Endothelial cell of hepatic sinusoid (primary cell): Measurements from ENCODE around the gene NFIA.

Experiments
- in situ Hi-C: cut with HindIII; loops from 2 replicates; pipeline ENCODE4 v1.10.0; 2017; ENCODE audit warnings: low sequenced_read_pairs

NFIA gene

DNA sequence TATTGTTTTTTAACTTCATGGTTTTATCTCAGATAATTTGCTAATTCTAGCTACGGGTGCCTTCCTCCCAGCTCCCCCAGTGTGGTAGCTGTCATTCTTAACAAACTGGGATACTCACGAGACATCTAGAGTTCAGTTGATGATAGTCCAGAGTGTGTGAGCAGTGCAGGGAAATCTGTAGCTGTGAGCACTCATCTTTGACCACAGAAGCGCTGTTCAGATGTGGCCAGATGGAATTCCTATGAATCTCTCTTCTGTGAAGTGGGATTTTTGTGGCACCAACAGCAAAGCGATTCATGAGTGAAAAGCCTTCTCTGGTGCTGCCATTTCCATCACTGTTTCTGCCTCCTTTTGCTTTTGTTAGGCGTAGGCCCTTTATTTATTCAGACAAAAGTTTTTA, 125.1 kb downstream of the NFIA start:
- in situ Hi-C loops, result no loop called here

DNA sequence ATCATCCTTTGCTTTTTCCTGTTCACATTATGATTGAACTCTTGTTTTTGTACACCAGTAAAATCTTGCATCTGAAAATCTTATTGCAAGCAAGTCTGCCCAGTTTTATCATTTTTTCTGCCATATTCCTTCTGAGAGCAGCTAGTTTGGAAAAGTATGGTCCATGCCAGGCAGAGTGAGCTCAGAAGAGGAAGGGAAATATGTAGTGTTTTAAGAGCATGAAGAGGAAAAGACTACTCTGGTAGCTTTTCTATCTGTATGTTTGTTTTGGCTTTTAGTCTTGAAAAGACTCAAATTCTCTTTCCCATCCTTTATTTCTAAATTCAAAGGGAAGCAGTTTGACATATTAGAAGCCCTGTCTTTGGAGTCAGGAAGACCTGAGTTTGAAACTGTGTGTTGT, 125.8 kb downstream of the NFIA start:
- in situ Hi-C loops, result no loop called here

DNA sequence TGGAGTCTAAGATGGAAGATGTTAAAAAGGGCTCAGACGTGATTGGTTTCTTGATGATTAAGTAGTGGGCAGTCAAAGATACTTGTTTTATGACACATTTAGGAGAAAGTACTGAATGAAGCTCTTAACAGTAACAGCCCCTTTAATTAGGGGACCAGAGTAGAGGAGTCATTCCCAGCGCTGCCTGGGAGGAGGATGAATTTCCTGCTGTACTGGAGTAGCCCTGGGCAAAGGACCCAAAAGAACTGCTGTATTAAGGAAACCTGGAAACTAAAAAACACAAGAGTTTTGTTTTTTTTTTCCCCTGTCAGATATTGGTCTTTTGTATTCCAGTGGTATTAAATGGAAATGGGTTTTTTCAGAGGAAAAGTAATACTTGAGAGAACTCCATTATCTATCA, 126.5 kb downstream of the NFIA start:
- in situ Hi-C loops, result no loop called here

DNA sequence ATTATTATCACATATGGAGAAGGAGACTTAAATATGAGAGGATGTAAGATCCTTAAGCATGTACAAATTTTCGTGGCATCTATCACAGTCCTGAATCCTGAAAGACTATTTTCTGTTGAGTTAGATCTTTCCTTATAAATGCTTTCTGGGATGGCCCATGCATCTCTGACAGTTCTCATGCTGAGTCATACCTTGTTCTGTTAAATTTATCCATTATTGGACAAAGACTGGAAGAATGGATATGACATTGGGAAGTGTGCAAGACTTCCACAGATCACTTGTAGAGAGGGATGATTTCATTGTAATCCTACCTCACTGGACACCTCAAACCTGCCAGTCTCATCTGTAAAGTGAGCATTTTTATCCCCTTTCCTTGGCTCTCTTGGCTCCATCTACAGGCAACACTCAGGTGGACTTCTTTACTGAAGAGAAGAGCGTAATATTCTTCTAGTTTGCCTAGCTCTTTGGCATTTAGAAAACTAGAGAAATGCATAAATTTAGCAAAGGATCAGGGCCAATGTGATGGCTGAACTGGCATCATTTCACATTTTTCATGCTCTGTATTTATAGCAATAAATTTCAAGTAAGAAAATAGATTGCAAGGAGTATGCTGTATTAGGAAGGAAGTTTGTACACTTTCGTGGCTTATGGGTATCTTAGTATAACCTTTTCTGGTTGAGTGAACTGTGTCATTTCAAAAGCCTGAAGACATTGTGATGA, 128.2 kb downstream of the NFIA start:
- in situ Hi-C loops, result no loop called here

DNA sequence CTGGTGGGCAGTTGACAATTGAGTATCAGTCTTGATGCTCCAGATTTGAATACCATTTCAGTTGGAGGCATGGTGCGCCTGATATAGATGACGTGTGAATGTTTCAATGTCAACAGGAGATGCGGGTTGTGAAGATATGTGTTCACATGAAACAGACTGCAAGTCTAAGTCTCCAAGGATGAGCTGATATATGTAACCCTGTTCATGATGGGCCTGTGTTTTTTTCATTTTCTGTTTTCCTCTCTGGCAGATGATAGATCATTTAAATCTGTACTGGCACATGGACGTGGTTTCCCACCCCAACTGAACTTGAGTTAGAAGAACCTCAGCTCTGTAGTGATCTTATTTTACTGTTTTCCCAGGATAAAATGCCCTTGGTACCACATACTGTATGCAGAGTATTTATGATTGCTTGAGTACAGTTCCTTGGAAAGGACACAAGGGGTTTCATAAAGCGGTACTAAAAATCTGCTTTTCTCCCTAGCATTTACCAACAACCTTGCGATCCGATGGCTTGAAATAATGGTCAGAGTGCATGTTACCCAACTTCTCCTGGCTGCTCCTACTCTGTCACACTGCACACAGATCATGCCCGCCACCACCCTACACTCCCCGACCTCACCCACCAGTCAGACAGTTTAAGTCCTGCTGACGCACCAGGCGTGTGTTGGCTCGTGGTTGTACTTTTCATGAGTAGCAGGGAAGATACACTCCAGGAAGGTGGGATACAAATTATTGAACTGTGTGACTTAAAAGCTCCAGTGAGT, 131.1 kb downstream of the NFIA start:
- in situ Hi-C loops, result no loop called here

DNA sequence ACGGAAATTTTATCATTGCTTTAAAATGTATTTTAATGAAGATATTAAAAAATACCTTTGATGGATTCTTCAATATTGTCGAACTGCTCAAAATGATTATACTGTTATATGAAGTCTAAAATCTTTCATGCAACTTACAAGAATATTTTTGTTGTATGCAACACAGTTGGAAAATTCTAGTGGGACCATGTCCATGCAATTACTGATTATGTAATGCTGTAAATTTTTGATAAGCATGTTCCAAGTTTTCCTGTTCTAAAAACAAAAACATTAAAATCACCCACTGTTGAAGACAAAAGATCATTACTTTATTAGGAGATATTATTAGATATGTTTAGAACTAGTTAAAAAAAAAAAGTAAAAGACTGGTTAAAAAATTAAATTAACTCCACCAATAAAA, 132.8 kb downstream of the NFIA start:
- in situ Hi-C loops, result no loop called here

DNA sequence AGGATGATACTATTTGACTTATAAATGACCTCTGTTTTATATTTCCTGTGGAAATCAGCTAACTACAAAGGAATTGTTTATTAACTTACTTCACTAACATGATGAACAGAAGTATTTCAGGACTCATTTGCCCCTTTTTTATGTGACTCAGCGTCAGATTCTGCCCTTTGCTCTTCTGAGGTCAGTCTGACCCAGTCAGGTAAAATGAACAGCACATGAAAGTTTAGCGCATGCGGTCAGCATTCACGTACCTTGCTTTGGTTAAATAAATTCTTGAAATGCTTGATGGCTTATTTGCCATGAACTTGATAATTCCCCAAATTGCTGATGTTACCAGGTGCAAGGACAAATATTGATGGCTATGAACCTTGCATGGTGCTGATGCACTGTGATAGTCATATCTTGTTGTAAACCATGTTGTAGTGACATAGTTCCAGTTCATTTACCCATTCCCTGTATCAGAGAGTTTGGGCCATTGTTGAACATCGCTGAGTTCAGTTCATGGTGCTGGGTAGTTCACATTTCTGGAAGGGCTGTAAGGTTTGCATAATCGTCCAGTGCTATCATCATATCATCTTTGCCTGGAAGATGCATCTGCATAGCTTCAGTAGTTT, 133.4 kb downstream of the NFIA start:
- in situ Hi-C loops, result no loop called here

DNA sequence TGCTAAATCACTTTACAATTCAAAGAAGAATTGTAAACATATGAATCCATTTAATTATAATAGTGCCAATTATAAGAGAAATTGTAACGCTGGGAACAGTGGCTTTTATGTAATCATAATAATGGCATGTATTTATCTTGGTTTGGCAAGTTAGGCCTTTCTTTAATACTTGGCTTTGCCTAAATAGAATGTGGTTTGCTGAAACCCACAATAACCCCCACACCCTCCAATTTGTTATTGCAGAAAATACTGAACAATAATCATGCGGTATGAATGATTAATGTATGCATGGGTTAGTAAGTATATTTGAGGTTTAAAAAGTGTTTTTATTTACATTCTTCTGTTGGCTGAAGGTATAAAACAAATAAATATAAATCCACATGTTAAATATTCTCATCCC, 138.2 kb downstream of the NFIA start:
- in situ Hi-C loops, result no loop called here

DNA sequence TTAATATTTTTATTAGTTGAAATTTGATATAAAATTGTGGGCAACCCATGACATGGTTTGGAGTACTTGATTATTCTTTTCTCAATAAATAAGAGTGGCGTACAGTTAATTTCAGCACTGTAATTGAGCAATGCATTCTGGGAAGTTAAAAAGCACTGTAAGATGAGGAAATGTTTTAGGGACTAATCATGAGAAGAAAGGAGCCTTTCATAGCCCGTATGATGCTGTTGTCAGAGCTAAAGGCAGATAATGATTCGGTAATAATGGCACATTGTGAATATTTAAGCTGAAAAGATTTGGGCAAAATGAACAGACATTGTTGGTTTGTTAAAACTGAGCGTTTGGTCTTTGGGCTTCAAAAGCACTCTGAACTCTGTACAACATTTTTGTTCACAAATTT, 139.3 kb downstream of the NFIA start:
- in situ Hi-C loops, result no loop called here

DNA sequence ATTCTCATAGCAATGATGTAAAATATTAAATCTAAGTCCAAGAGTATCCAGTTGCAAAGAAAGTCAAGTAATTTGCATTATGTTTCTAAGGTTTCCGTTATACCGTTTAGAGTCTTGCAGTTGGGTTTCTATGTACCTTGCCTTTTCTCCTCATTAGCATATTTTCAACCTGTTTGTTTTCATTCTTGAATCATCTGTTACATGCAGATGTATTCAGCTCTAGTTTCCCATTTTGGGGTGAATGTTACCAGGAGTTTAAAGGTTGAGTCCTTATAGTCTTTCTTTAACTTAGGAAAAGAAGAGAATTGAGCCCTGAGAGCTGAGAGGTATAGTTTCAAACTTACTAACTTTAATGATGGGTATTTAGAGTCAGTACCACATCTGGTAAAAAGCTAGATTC, 139.9 kb downstream of the NFIA start:
- in situ Hi-C loops, result no loop called here

DNA sequence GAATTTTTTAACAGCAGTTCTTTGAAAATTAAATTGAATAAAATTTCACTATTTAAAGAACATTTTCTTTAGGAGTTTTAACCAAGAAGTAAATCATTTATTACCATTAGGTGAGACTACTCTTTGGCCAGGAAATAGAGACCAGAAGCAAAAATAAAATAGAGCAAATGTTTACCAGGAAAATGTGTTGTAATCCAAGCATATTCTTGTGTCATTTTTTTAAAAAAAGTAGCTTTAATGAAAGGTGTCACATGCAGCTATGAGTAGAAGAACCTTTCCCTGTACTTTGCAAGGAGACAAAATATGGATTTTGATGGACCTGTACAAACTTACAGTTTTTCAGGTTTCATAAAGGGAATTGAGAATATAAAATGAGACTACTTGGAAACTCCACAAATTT, 140.8 kb downstream of the NFIA start:
- in situ Hi-C loops, result no loop called here

DNA sequence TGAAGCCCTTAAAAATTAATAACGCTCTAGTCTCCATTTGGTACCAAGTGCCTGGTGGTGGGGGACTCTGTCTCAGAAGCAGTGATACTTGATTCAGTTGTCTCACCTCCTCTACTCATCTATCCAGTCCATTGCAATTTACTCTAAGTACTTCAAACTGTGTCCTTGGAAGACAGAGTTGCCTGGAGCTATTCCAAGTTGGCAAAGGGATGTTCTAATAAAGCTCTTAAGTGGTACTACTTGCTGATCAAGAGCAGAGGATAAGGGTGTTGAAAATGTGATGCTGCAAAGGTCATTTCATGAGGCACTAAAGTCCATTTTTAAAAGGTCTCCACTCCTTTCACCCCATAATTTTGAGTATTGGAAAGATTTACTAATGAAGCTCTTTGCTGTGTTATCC, 142.2 kb downstream of the NFIA start:
- in situ Hi-C loops, result no loop called here

DNA sequence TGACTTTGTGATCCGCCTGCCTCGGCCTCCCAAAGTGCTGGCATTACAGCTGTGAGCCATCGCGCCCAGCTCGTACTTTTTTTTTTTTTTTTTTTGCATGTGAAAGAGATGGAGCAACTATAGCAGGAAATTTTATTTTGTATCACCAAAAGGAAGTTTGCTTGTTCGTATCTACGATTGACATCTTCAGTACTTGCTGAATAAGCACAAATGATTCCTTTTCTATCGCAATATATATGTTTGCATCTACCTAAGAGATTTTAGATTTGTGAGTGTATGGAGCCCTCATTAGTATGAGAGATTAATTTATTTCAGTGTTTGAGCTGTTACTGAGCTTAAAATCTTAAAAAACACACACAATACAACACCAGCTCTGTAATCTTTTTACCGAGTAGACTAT, 143.1 kb downstream of the NFIA start:
- in situ Hi-C loops, result no loop called here

DNA sequence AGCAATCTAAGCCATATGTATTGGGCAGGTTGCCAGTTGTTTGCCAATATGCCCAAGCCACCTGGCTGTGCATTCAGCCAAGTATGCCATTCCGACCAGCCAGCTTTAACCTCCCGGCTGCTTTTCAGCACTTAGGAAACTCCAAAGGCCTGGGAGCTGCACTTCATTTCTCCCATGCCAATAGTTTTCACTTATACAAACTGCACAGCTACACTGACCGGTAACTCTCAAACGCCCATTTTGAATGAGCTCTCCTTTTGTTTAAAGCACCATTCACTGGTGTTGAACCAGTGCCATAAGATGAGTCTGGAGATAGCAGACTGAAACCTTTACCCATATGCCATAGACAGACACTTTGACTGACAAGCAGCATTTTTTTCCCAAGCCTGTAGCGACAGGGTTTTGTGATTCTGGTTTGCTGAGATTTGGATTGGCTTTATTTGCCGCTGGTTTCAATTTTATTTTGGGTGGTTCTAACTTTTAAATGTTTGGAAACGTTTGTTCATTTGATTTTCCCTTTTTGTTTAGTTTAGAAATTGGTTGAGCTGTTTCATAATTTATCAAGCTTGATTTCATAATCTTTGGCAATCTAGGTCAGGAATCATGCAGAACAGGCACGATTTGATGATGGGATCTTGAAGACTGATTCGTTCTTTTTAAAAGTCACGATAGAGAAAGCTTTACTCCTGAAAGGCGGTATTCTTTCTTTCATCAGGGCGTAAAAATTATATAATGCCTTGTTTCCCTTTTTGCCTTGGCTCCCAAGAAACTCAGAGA, 144.6 kb downstream of the NFIA start:
- in situ Hi-C loops, result no loop called here

DNA sequence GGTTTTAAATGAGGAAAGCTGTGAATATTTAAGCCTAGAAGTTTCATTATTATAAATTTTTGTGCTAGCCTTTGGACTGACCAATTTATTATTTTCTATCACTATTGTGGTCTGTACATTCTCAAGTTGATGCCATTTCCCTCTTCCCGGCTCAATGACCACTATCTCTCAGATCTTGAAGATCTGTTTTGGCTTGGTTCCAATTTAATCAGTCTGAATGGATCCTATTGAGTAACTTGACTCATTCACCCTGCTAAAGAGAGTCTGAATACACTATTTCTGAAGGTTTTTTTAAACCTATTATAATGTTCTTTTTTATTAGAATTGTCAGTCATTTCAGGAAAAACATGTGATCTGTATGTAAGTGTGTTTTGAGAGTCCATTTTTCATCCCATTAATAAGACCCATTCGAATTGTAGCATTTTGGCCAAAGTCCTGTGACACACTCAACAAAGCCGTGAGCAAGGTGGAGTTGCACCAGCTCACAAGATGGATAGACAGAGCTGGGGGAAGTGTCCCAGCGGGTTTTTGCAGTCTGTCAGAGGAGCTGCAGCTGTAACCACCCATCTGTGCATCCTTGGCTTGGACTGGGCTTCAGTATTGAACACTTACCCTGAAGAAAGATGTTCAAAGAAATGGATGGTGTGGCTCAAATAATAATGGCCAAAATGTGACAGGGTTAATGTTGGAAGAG, 145.6 kb downstream of the NFIA start:
- in situ Hi-C loops, result no loop called here

DNA sequence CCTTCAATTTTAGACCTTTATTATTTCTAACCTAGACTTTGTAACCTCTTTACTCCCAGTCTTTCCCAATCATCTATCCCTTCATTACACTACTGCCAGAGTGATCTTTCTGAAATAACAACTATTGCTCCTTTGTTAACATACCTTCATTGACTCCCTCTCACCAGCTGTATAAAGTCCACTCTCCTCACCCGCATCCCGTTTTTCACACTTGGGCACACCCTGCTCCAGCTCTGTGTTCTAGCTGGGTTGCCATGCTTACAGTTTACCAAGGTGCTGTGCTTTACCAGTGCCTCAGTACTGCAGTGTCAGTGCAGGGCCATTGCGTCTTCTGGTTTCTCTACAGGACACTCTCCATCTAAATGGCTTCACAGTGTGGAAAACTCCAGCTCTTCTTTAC, 148.2 kb downstream of the NFIA start:
- in situ Hi-C loops, result no loop called here

DNA sequence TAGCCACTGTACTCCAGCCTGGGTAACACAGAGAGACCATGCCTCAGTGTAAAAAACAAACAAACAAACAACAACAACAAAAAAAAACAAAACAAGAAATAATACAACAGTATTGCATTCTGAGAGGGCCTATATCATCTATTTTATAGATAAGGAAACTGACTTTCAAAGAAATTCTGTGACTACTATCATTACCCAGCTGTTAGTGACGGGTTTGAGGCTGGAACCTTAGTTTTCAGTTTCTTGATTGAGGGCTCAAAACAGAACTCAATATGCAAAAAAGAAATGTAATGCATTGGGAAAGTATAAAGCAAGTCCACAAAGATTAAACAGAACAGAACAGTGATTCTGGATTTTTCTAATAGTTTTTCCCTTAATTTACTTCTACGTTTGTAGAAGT, 149.4 kb downstream of the NFIA start:
- in situ Hi-C loops, result no loop called here

DNA sequence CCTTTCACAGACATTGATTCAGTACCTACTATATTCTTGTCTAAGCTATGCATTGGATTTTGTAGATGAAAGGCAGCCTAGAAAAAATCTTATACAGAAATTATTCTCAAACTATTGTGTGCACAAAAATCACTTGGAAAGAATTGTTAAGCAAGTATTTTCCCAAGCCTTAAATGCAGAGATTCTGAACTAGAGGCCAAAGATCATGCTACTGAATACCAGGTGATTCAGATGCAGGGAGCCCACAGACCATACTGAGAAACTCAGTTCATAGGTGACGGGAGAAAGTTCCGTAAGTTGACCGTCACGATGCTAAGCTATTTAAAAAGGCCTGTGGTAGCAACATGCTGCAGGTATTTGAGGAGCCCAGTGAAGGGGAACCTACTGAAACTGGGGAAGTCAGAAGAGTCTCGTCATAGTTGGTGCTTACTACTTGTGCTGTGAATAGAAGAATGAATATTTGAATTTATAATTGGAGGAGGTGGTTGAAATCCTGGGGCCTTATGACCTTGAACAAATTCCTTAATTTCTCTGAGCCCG, 150.8 kb downstream of the NFIA start:
- in situ Hi-C loops, result no loop called here

DNA sequence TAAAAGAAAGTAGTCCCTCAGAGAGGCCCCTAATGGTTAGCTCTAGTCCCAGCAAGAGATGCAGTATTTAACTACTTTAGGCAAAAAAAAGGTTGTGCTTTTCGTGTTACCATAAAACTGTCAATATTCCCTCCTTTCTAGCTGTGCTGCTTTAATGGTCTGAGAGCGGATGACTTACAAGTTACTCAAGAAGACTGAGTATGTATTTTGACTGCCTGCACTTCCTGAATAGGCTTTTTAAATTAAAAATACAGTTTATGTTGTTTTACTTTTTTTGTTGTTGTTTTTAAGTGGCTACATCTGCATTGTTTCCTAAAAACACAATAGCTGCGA, 152.2 kb downstream of the NFIA start:
- in situ Hi-C loops, result no loop called here

DNA sequence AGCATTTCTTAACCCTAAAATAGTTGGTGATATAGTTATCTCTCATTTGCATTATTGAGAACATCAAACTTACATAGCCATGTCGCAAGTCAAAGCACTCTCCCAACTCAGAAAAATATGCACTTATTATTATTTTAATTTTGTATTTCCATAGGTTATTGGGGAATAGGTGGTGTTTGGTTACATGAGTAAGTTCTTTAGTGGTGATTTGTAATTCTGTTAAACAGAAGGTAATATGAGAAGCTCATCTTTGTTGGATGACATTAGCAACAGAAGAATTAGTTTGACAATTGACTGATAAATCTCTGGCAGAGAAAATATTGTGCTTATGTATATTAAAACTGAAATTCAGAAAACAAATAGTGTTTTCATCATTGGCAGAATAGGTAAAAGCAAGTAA, 154.8 kb downstream of the NFIA start:
- in situ Hi-C loops, result no loop called here
